Stimulated activated CD4-positive, alpha-beta T cell treated with anti-CD3 and anti-CD28 coated beads, Interleukin-1b, Interleukin-23, amount 100 ng/mL, for 4 hours (primary cell): Measurements from ENCODE around the gene ZNF614.
"Not testable (repeated sequence)": the region's sequence is repeated elsewhere in the genome, so short reads cannot be mapped to it uniquely, and the experiment has no call there.

Experiments
- DNase-seq, 2 donors: peaks; one replicate each; pipeline ENCODE4 v3.0.0-alpha.2; 2020; ENCODE audit warnings: low read depth in 2 of 2

The ZNF614 gene

DNA sequence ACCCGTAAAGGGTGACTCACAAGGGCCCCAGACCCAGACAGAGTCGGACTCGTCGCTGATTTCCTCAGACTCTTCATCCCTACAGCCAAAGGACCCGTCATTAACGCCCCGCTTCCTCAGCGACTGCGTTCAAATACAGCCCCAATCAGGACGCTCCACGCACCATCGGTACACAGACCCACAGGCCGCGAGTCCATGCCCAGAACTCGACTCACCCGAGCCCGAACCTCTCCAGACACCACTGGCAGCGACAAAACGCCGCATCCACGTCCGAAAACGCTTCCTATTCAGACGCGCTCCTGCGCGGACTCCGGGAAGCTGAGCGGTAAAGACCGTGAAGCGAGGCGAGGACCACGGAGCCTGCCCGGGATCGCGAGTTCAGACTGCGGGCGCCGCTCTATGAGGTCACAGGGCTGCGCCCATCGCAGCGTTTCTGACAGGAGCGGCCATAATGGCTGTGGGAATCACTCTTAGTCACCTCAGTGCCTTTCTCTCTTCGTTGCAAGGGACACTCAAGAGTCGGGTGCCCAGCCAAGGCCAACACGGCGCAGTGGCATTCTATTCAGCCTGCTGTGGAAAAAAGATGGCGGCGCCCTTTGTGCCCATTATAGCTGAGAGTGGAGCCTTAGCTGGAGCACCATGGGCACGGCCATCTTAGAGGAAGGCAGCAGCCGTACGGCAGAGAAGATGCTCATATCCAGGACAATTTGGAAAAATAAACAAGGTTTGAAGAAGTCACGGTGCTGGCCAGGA, at the start of gene ZNF614:
ZNF614 (minus strand) TSS at position 353 of the 753 bp plus-strand sequence. CDS start 2,634 bp downstream, outside the sequence.
- peak; percentile 68 to 78 for DNase-seq

DNA sequence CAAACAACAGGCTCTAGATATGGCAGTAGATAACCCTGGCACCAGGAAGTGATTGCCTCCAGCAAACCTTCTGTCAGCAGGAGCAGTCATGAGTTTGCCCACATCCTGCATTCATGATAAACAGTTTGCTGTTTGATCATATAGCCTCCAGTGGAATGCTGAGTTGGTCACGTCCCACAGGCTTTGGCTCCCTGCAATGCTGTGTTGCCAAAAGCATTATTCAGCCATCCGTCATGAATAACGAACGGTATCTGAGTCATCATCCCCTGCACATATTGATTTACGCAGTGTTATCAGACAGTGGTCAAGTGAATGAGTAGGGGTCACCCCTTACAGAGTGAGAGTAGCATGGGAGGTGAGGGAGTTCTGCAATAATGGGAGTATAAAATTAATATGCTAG, 42.3 kb upstream of the ZNF614 start:
- DNase-seq = no peak

DNA sequence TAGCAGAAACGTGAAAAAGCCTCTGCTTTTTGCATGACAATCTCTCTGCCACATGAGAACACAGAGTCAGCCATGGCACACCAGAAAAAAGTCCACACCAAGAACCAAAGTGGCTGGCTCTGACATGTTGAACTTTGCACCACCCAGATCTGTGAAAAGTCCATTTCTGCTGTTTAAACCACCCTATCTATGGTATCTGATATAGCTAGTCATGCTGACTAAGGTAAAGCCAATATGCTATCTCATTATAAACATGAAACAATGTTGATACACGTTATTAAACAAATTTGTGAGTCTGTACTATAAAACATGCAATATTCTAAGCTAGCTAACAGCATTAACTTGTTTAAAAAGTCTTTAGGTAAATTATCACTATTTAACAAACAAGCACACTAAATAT, 41.5 kb upstream of the ZNF614 start:
- no peak for DNase-seq

DNA sequence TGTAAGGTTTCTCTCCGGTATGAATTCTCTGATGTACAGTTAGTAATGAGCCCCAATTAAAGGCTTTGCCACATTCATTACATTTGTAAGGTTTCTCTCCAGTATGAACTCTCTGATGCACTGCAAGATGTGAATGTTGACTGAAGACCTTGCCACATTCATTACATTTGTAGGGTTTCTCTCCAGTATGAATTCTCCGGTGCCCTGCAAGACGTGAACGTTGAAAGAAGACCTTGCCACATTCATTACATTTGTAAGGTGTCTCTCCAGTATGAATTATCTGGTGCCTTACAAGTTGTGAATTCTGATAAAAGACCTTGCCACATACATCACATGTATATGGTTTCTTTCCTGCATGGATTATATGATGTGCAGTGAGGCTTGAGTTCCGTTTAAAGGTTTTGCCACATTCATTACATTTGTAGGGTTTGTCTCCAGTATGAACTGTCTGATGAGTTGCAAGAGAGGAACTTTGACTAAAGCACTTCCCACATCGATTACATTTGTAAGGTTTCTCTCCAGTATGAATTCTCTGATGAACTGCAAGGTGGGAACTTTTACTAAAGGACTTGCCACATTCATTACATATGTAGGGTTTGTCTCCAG, 38.2 kb upstream of the ZNF614 start:
- DNase-seq = no peak

DNA sequence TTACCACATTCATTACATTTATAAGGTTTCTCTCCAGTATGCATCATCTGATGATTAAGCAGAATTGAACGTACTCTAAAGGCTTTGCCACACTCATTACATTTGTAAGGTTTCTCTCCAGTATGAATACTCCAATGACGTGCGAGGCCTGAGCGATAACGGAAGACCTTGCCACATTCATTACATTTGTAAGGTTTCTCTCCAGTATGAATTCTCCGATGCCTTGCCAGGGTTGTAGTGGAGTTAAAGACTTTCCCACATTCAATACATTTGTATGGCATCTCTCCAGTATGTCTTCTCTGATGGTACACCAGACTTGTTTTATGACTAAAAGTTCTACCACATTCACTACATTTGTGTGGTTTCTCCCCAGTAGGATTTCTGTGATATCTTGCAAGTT, 37.2 kb upstream of the ZNF614 start:
- no peak for DNase-seq

DNA sequence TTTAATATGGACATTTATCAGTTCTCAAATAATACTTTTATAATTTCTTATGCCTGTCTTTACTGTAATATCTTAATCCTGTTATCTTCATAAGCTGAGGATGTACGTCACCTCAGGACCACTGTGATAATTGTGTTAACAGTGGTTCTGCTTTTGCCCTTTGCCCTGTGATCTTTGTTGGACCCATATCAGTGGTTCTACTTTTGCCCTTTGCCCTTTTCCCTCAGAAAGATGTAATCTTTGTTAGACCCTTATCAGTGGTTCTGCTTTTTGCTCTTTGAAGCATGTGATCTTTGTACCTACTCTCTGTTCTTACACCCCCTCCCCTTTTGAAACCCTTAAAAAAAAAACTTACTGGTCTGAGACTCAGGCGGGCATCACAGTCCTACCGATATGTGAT, 28.3 kb upstream of the ZNF614 start:
- DNase-seq = not testable (repeated sequence)

DNA sequence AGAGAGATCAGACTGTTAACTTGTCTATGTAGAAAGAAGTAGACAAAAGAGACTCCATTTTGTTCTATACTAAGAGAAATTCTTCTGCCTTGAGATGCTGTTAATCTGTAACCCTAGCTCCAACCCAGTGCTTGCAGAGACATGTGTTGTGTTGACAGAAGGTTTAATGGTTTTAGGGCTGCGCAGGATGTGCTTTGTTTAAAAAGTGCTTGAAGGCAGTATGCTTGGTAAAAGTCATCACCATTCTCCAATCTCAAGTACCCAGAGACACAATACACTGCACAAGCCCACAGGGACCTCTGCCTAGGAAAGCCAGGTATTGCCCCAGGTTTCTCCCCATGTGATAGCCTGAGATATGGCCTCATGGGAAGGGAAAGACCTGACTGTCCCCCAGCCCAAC, 23.6 kb upstream of the ZNF614 start:
- DNase-seq = not testable (repeated sequence)

DNA sequence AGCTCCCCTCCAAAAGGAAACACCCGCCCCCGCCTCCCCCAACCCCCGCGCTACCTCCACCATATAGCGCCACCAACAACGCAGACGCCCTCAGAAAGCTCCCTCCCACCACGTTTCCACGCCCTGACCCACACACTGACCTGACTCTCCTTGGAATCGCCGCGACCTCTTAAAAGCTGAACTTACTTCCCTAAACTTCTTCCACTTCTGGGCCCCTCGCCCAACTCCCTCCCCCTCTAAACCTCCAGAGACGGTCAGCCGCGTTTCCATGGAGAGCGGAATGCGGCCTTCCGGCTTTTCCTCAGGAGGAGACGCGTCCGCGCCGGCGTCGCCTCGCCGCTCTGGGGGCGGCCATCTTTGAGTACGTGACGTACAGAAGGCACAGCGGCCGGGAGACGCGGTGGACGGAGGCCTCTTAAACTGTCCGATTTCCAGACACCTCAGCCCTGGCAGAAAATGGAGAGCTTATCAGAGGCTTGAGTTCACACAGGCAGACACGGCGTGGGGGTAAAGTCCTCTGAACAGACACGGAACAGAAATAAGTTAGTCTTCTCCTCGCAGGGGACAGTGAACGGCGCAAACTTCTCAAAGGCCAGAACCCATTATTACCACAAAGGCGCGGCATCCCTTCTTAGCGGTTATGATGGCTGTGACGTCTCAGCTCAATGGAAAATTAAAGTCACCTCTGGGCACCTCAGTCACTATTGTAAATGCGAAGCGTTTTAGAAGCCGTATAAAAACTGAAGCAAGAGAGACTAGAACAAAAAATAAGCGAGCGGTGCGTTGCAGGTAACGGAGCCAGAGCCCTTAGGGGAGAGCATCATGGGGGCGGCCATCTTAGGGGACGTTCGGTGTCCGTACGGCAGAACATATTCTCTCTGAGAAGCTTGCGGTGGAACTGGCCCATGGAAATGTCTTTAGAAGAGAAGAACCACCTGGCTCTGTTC, 20.6 kb upstream of the ZNF614 start, which contains the start of gene ZNF432:
ZNF432 (minus strand) TSS at position 284 of the 947 bp plus-strand sequence. CDS start 1,970 bp downstream, outside the sequence.
- DNase-seq = peak; percentile 68 to 71

DNA sequence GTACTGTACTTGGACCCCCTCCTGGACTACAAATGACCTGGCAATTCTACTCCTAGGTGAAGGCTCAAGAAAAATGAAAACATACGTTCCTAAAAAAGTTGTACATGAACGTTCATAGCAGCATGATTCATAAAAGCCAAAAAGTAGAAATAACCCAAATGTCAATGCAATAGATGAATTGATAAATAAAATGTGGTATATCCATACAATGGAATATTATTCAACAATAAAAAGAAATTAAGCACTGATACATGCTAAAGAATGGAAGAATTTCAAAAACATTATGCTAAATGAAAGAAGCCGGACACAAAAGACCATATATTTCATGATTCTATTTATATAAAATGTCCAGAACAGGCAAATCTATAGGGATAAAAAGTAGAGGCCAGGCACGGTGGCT, 11.0 kb upstream of the ZNF614 start:
- DNase-seq = no peak

DNA sequence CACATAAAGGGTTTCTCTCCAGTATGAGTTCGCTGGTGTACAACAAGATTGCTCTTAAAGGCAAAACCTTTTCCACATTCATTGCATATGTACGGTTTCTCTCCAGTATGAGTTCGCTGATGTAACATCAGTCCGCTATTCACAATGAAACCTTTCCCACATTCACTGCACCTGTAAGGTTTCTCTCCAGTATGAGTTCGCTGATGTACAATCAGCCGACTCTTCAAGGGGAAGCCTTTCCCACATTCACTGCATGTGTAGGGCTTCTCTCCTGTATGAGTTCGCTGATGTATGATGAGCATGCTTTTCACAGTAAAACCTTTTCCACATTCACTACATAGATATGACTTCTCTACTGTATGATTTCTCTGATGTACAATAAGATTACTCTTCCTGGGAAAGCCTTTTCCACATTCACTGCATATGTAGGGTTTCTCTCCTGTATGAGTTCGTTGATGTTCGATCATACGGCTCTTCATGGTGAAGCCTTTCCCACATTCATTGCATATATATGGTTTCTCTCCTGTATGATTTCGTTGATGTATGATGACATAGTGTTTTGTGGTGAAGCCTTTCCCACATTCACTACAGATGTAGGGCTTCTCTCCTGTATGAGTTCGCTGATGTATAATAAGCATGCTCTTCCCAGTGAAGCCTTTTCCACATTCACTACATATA, 6.0 kb upstream of the ZNF614 start:
- no peak for DNase-seq

DNA sequence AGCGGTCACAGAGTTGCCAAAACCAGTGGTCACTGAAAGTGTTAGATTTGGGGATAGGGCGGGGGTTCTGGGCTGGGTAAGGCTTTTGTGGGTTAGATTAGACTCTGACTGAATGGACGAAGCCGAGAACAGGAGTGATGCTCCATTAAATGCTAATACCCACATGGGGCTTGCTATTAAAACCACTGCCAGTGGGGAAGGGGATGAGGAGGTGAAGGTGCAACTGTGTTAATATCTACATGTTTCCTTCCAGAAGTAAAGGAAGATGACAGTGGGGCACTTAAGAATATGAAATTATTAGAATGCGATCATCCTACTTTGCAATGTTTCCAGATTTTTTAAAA, 573 bp upstream of the ZNF614 start:
- DNase-seq = no peak

DNA sequence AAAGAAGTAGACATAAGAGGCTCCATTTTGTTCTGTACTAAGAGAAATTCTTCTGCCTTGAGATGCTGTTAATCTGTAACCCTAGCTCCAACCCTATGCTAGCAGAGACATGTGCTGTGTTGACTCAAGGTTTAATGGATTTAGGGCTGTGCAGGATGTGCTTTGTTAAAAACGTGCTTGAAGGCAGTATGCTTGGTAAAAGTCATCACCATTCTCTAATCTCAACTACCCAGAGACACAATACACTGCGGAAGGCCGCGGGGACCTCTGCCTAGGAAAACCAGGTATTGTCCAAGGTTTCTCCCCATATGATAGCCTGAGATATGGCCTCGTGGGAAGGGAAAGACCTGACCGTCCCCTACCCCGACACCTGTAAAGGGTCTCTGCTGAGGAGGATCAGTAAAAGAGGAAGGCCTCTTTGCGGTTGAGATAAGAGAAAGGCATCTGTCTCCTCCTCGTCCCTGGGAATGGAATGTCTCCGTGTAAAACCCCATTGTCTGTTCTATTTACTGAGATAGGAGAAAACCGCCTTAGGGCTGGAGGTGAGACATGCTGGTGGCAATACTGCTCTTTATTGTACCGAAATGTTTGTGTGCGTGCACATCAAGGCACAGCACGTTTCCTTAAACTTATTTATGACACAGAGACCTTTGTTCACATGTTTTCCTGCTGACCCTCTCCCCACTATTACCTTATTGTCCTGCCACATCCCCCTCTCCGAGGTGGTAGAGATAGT, 1.8 kb downstream of the ZNF614 start:
- not testable (repeated sequence) for DNase-seq

DNA sequence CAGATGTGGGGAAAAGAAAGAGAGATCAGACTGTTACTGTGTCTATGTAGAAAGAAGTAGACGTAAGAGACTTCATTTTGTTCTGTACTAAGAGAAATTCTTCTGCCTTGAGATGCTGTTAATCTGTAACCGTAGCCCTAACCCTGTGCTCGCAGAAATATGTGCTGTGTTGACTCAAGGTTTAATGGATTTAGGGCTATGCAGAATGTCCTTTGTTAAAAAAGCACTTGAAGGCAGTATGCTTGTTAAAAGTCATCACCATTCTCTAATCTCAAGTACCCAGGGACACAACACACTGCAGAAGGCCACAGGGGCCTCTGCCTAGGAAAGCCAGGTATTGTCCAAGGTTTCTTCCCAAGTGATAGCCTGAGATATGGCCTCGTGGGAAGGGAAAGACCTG, 3.7 kb downstream of the ZNF614 start:
- not testable (repeated sequence) for DNase-seq

DNA sequence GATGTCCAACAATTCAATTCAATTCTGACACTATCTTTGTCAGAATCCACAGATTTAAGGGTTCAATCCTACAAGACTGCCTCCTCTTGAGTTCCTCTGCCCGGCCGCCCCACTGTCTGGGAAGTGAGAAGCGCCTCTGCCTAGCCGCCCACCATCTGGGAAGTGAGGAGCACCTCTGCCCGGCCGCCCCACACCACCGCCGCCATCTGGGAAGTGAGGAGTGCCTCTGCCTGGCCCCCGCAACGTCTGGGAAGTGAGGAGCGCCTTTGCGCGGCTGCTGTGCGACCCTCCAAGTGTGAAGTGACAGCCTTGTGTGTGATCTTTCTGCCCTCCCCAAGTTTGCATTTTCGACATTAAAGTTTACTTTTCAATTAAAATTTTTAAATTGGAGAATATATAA, 6.0 kb downstream of the ZNF614 start:
- no peak for DNase-seq

DNA sequence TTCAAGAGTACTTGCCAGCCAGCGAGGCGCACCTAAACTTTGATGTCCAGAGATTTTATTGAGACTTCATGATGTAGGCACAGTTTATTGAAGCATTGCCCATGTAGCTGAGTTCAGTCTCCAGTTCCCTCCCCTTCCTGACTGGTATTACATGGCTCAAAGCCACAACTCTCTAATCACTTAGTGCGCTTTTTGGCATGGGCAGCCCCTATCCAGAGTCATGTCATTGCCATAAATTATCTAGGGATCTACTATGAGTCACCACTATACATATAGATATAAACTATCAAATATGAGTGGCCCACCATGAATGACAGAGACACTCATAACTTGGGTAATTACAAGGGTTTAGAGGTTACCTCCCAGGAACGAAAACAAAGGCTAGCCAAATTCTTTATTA, 7.7 kb downstream of the ZNF614 start:
- DNase-seq = no peak

DNA sequence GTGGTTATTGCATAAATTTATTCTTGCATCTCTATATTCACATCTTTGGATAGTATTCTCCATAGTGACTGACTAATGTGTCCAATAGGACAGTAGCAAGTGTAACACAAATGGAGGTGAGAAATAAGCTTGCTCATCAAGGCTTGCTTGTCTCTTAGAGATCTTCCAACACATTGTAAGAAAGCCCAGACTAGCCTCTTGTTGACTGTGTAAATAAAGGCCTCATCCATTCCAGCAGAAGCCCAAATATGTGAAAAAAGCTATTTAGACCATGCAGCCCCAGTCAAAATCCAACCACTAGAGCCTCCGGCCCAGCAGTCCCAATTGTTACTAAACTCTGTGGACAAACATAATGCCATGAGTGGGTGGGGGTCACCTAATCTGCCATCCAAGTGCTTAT, 17.5 kb downstream of the ZNF614 start:
- DNase-seq = no peak

DNA sequence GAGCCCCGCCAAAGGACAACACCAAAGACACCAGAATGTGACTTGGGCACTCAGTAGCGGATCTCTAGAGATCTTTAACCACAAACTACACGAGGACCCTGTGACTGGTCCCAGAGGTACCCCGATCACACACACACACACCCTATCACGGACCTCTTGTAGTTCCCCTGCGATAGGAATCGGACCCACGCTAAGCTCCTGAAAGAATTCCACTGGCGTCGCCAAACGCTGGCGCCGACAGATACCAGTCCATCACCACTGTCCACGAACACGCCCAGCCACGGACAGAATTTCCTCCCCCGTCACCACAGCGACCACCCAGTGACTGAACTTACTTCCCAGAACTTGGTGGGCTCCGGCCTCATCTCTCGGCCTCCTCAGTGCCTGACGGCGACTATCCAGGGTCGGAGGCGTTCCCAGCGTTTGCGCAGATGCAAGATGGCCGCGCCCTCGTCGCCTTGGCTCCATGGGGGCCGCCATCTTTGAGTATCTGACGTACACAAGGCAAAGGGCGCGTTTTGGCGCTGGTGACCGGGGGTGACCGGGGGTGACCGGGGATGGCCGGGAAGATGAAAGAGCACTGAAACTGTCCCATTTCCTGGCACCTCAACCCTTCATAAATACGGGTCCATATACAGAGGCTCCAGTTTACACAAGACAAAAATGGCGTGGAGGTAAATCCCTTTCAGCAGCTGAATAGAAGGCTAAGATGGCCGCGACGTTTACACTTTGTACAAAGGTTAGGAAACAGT, 20.2 kb downstream of the ZNF614 start, which contains the start of gene ZNF615:
ZNF615 (minus strand) TSS at position 406 of the 752 bp plus-strand sequence. CDS start 4,500 bp downstream, outside the sequence.
- peak; percentile 83 to 85 for DNase-seq

DNA sequence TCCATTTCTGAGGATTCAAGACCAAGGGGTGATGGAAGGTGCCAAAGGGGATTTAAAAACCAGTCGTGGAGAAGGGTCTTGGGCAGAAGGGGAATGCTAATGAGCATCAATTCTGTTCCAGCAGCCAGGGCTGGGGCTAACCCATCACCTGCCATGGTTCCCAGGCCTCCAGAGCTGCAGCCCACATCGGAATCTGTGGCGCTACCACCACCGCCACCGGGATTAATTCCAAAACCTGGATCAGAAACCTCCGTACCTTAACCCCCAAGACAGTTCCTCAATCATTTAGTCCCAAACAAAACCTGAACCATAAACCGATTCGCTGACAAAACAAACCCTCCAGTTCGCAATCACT, 20.8 kb downstream of the ZNF614 start:
- no peak for DNase-seq

DNA sequence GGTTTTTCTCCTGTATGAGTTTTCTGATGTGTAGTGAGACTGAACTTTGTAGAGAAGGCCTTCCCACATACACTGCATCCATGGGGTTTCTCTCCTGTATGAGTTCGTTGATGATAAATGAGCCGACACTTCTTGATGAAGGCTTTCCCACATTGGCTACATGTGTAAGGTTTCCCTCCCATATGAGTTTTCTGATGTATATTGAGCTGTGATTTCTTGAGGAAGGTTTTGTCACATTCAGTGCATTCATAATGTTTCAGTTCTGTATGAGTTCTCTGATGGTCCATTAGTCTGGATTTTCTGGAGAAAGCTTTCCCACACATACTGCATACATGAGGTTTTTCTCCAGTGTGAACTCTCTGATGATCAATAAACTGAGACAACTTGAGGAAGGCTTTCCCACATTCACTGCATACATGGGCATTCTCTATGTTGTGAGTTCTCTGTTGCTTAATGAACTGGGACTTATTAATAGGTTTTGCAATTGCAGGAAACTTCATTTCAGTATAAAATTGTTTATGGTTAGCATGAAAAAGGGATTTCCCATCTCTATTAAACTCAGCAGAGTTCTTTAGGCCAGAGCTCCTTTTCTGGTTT, 34.0 kb downstream of the ZNF614 start:
- DNase-seq = no peak

DNA sequence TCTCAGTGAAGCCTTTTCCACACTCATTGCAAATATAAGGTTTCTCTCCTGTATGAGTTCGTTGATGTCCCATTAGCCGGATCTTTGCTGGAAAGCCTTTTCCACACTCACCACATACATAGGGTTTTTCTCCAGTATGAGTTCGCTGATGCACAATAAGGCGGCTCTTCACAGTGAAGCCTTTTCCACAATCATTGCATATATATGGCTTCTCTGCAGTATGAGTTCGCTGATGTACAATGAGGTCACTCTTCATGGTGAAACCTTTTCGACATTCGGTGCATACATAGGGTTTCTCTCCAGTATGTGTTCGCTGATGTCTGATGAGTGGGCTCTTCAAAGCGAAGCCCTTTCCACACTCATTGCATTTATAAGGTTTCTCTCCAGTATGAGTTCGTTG, 34.8 kb downstream of the ZNF614 start:
- no peak for DNase-seq
